Bronchial smooth muscle cell (primary cell): ENCODE results near the gene MOCOS. TPM values are rescaled to one million over a fixed set of nuclear protein-coding genes. Genes with fewer than 3 reads are reported as not detected.

Experiments used
- total RNA-seq: library from RNA; depleted of rRNA; stranded (reverse); fragments of >200 nt; gene quantifications from 2 replicates; pipeline ENCODE4 v1.2.1, GENCODE V29; 2014

The MOCOS gene
- 2.2 and 4.3 TPM in 2 replicates for total RNA-seq

GRCh38 chr18:36187193-36187825 is at the start of gene MOCOS:
Gene MOCOS (plus strand): TSS chr18:36187497. CDS start chr18:36187540, 43 bp downstream.

GRCh38 chr18:36297417-36298125 is 110.3 kb downstream of the MOCOS start, which contains the start of gene FHOD3:
Gene FHOD3 (plus strand): TSS chr18:36297713. CDS start chr18:36297836, 123 bp downstream.

Other genes with a start within 250 kb of the MOCOS start
- 18.3 and 26.0 TPM in 2 replicates for gene RPRD1A, start 119.9 kb upstream of the MOCOS start, total RNA-seq
- gene SLC39A6, start 58.2 kb upstream of the MOCOS start, total RNA-seq: 65.1 and 80.1 TPM in 2 replicates
- 167 and 222 TPM in 2 replicates for gene ELP2, start 57.6 kb upstream of the MOCOS start, total RNA-seq
- 4.3 and 12.9 TPM in 2 replicates for gene FHOD3, start 110.2 kb downstream of the MOCOS start, total RNA-seq